ENCODE data around the gene EXOC4.

- TF ChIP-seq CTCF (IDR thresholded peaks at IDR 0.05) = no peak
- no peak for TF ChIP-seq POLR2AphosphoS5 (IDR thresholded peaks at IDR 0.05)
- TF ChIP-seq POLR2A (IDR thresholded peaks at IDR 0.05) = no peak
Measured at GRCh38 chr7:133573554-133574265, 320.8 kb downstream of the EXOC4 start.
